ENCODE measurements around the gene TMEM59L. TPM values are rescaled to one million over a fixed set of nuclear protein-coding genes. Genes with fewer than 3 reads are reported as not detected.

Gene TMEM59L
- total RNA-seq, 1 donor from 2014 or later = 4.9 TPM

GRCh38 chr19:18603255-18603957 is 9.3 kb upstream of the TMEM59L start:
- no peak overlapping the region for H3K27ac Mint-ChIP-seq
- H3K36me3 Mint-ChIP-seq = no peaks in the 10 kb centered on the region
- no peaks in the 10 kb centered on the region for H3K9me3 Mint-ChIP-seq
- no peak for DNase-seq (ENCODE audit: low spot score in 2 of 2, unreplicated experiment in 2 of 2)
- TF ChIP-seq CTCF (IDR thresholded peaks at IDR 0.05; ENCODE audit: unreplicated experiment) = no peak
- peaks cover 17% of the 10 kb centered on the region for H3K4me1 Mint-ChIP-seq
- no peak overlapping the region for H3K4me3 Mint-ChIP-seq
- H3K27me3 Mint-ChIP-seq (ENCODE audit: low read depth) = peaks cover 85% of the 10 kb centered on the region

- Mint-ChIP-seq H3K36me3 (no peaks in the 10 kb centered on the region), H3K4me3 (no peak overlapping the region), H3K27me3 (ENCODE audit: low read depth) (peaks cover 86% of the 10 kb centered on the region), H3K4me1 (peaks cover 17% of the 10 kb centered on the region), H3K9me3 (no peaks in the 10 kb centered on the region), H3K27ac (no peak overlapping the region)
- no peak for DNase-seq (ENCODE audit: low spot score in 2 of 2, unreplicated experiment in 2 of 2)
- TF ChIP-seq CTCF (IDR thresholded peaks at IDR 0.05; ENCODE audit: unreplicated experiment) = no peak
Observed at GRCh38 chr19:18603958-18604819, 8.5 kb upstream of the TMEM59L start.

- no peak for DNase-seq (ENCODE audit: low spot score in 2 of 2, unreplicated experiment in 2 of 2)
- Mint-ChIP-seq H3K27ac (no peak overlapping the region), H3K4me1 (peaks cover 17% of the 10 kb centered on the region), H3K9me3 (no peaks in the 10 kb centered on the region), H3K36me3 (no peaks in the 10 kb centered on the region), H3K27me3 (ENCODE audit: low read depth) (peaks cover 87% of the 10 kb centered on the region), H3K4me3 (no peak overlapping the region)
- TF ChIP-seq CTCF (IDR thresholded peaks at IDR 0.05; ENCODE audit: unreplicated experiment) = no peak
Observed at GRCh38 chr19:18604820-18605159, 7.9 kb upstream of the TMEM59L start.

GRCh38 chr19:18605196-18605545 is 7.5 kb upstream of the TMEM59L start:
- peak overlapping the region; percentile 16 for H3K4me3 Mint-ChIP-seq
- DNase-seq (ENCODE audit: low spot score in 2 of 2, unreplicated experiment in 2 of 2) = no peak
- H3K27me3 Mint-ChIP-seq (ENCODE audit: low read depth) = peaks cover 87% of the 10 kb centered on the region
- peaks cover 17% of the 10 kb centered on the region for H3K4me1 Mint-ChIP-seq
- TF ChIP-seq CTCF (IDR thresholded peaks at IDR 0.05; ENCODE audit: unreplicated experiment) = no peak
- no peaks in the 10 kb centered on the region for H3K36me3 Mint-ChIP-seq
- no peaks in the 10 kb centered on the region for H3K9me3 Mint-ChIP-seq
- no peak overlapping the region for H3K27ac Mint-ChIP-seq

GRCh38 chr19:18605546-18606280 is 7.0 kb upstream of the TMEM59L start:
- Mint-ChIP-seq H3K36me3 (no peaks in the 10 kb centered on the region), H3K27me3 (ENCODE audit: low read depth) (peaks cover 85% of the 10 kb centered on the region), H3K9me3 (no peaks in the 10 kb centered on the region), H3K27ac (no peak overlapping the region), H3K4me1 (peaks cover 17% of the 10 kb centered on the region), H3K4me3 (peak overlapping the region; percentile 16)
- no peak for DNase-seq (ENCODE audit: low spot score in 2 of 2, unreplicated experiment in 2 of 2)
- TF ChIP-seq CTCF (IDR thresholded peaks at IDR 0.05; ENCODE audit: unreplicated experiment) = no peak

Data from mesothelial cell of epicardium (in vitro differentiated cells).